H1 (cell line): Measurements from ENCODE around the gene HSDL2. TPM values are rescaled to one million over a fixed set of nuclear protein-coding genes. Genes with fewer than 3 reads are reported as not detected.
A peak's percentile ranks its signal among the peaks of the same experiment; 100 is the strongest.

Source experiments
- BRCA1 ChIP-seq: IDR thresholded peaks from 2 replicates; pipeline ENCODE4 v1.6.1; 2012; ENCODE audit warnings: low read depth, low read length, improper control_type of control experiment
- CHD2 ChIP-seq: IDR thresholded peaks from 2 replicates; pipeline ENCODE4 v1.6.1; 2012; ENCODE audit warnings: low read length, improper control_type of control experiment
- CREB1 ChIP-seq: IDR thresholded peaks from 2 replicates; pipeline ENCODE4 v1.6.1; 2012; ENCODE audit warnings: inconsistent platforms
- CTBP2 ChIP-seq: IDR thresholded peaks from 2 replicates; pipeline ENCODE4 v1.7.0; 2011; ENCODE audit warnings: borderline replicate concordance, mild to moderate bottlenecking, moderate library complexity, mixed read lengths, low read length; ENCODE audit not compliant: insufficient read depth, insufficient read length
- FOSL1 ChIP-seq: IDR thresholded peaks from 2 replicates; pipeline ENCODE4 v1.6.1; 2011; ENCODE audit warnings: mild to moderate bottlenecking, low read depth, low read length, moderate library complexity; ENCODE audit not compliant: insufficient read depth
- HDAC6 ChIP-seq: IDR thresholded peaks from one replicate; pipeline ENCODE4 v1.7.1; 2012; ENCODE audit warnings: low read depth, mild to moderate bottlenecking, inconsistent platforms, low read length, moderate library complexity
- JUN ChIP-seq: IDR thresholded peaks from 2 replicates; pipeline ENCODE4 v1.6.1; 2011; ENCODE audit warnings: low read depth, mild to moderate bottlenecking, improper control_type of control experiment, low read length
- KDM4A ChIP-seq: IDR thresholded peaks from one replicate; pipeline ENCODE4 v1.7.1; 2012; ENCODE audit warnings: low read depth, mild to moderate bottlenecking, moderate library complexity, low read length, inconsistent platforms; ENCODE audit not compliant: severe bottlenecking
- PHF8 ChIP-seq: fragments of 200-600 bp; sonication (generic); conservative IDR thresholded peaks from 2 replicates; pipeline ENCODE4 v1.7.1; 2012; ENCODE audit warnings: low read depth, mild to moderate bottlenecking, inconsistent platforms, low read length, moderate library complexity
- POLR2AphosphoS5 ChIP-seq: IDR thresholded peaks from 2 replicates; pipeline ENCODE4 v1.6.1; 2011; ENCODE audit warnings: low read depth, low read length
- RBBP5 ChIP-seq: IDR thresholded peaks from 2 replicates; pipeline ENCODE4 v1.7.1; 2012; ENCODE audit warnings: low read depth, mild to moderate bottlenecking, inconsistent platforms, low read length, moderate library complexity, borderline replicate concordance
- RNF2 ChIP-seq: fragments of 200-900, 300-1000 bp; sonication (generic); IDR thresholded peaks from 2 replicates; pipeline ENCODE4 v1.7.1; 2016; ENCODE audit warnings: borderline replicate concordance, low read depth, mild to moderate bottlenecking, antibody characterized with exemption, low read length; ENCODE audit not compliant: poor library complexity, severe bottlenecking; ENCODE audit errors: missing control alignments
- RXRA ChIP-seq: IDR thresholded peaks from 2 replicates; pipeline ENCODE4 v1.6.1; 2011; ENCODE audit warnings: low read depth, mild to moderate bottlenecking, low read length, moderate library complexity; ENCODE audit not compliant: insufficient read depth
- SIRT6 ChIP-seq: IDR thresholded peaks from one replicate; pipeline ENCODE4 v1.7.1; 2012; ENCODE audit warnings: low read length, inconsistent platforms
- TAF1 ChIP-seq: IDR thresholded peaks from 2 replicates; pipeline ENCODE4 v1.6.1; 2011; ENCODE audit warnings: mild to moderate bottlenecking, low read depth, low read length
- ZNF274 ChIP-seq: IDR thresholded peaks from 2 replicates; pipeline ENCODE4 v1.7.0; 2012; ENCODE audit warnings: low read length, borderline replicate concordance; ENCODE audit errors: extremely low read depth
- polyA plus RNA-seq, 7 experiments: library from polyadenylated mRNA; depleted of rRNA in 3 of 7; stranded (reverse) in 5 of 7; unstranded in 2 of 7; fragments of >200 nt in 5 of 7; fragments of 200-250 nt in 2 of 7; gene quantifications; 1 replicate in 5 of 7; 2 replicates in 1 of 7; 4 replicates in 1 of 7; pipeline versions ENCODE4 v1.2.1 to v1.2.3, GENCODE V29; 2011 to 2013; ENCODE audit warnings: missing spikeins in 2 of 7, mixed read lengths in 2 of 7
- total RNA-seq: library from RNA; stranded (reverse); fragmentation: NEBNext Ultra II Directional; extraction: Animal tissue kit (Norgen Biotek cat#: 25700); gene quantifications from 2 replicates; pipeline ENCODE4 v1.2.1, GENCODE V29; 2021
- TF ChIP-seq, protein P1 (sequence below): IDR thresholded peaks from 2 replicates; pipeline ENCODE4 v1.6.1; 2011; ENCODE audit warnings: low read depth, mild to moderate bottlenecking, low read length; ENCODE audit not compliant: insufficient read depth
- TF ChIP-seq, protein P2 (sequence below): IDR thresholded peaks from 2 replicates; pipeline ENCODE4 v1.6.1; 2012; ENCODE audit warnings: inconsistent platforms
- TF ChIP-seq, protein P3 (sequence below), 3 experiments: IDR thresholded peaks; 1 replicate in 2 of 3; 2 replicates in 1 of 3; pipeline versions ENCODE4 v1.5.1 to v1.6.1; 2011; ENCODE audit warnings: low read length in 3 of 3, mild to moderate bottlenecking in 3 of 3, inconsistent platforms in 2 of 3, low read depth in 1 of 3, moderate library complexity in 1 of 3; ENCODE audit not compliant: insufficient read depth in 1 of 3; ENCODE audit errors: control extremely low read depth in 1 of 3

Gene HSDL2
- total and polyA plus RNA-seq, 2 of the 8 experiments (the other 6 are each of a cell fraction or from before 2014, with no cell fraction given) = 6.6 to 15.4 TPM

DNA sequence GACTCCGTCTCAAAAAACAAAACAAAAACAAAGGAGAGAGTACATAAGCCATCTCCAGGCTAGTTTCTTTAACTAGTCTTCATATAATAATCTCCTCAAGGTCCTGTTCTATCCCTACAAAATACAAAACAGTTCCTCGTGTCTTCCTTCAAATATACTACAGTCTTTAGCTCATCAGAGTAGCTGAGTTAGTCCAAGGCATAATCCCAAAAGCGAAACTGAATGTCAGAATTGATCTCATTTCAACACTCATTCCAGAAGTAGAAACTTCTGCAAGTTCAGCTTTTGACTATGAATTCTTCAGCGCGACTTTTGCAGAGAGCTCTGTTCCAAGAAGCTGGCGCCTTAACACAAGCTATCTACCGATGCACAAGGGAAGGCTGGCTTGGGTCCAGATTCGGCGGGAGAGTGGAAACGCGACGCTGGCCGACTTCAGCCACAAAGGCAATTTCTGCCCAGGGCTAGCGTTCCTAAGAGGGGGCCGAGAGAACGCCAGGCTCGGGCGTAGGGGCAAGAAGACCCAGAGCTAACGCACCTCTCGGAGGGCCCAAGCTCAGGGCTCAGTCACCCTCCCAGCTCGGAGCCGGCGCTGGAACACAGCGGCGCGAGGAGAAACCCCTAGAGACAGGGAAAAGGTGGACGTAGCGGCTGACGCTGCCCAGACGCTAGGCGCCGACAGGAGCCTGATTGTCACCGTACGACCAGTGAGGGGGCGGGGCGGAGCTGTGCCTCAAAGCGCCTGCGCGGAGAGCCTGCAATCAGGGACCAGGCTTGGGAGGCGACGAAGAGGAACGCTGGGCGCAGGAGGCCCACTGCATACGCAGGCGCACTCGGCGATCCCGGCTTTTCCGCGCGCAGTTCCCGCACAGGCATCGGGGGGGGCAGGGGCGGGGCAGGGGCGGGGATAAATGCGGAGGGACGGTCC is 469 bp upstream of the HSDL2 start (continued):
- TF ChIP-seq JUN (no peak), CTBP2 (no peak), POLR2AphosphoS5 (peak; percentile 87), PHF8 (peak; percentile 70), ZNF274 (no peak), FOSL1 (no peak), CREB1 (peak; percentile 75), HDAC6 (no peak), RXRA (no peak), RNF2 (no peak), TAF1 (peak; percentile 89), KDM4A (peak; percentile 57), BRCA1 (no peak), SIRT6 (no peak), RBBP5 (peak; percentile 63), CHD2 (0 out of 2 replicates have a peak, but pooled peaks have one; percentile 10)
- TF ChIP-seq, protein P1, sequence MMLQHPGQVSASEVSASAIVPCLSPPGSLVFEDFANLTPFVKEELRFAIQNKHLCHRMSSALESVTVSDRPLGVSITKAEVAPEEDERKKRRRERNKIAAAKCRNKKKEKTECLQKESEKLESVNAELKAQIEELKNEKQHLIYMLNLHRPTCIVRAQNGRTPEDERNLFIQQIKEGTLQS = no peak
- TF ChIP-seq, protein P2, sequence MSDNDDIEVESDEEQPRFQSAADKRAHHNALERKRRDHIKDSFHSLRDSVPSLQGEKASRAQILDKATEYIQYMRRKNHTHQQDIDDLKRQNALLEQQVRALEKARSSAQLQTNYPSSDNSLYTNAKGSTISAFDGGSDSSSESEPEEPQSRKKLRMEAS = peak; percentile 32; the same call in 1 of the 2 replicates
- TF ChIP-seq, protein P3, sequence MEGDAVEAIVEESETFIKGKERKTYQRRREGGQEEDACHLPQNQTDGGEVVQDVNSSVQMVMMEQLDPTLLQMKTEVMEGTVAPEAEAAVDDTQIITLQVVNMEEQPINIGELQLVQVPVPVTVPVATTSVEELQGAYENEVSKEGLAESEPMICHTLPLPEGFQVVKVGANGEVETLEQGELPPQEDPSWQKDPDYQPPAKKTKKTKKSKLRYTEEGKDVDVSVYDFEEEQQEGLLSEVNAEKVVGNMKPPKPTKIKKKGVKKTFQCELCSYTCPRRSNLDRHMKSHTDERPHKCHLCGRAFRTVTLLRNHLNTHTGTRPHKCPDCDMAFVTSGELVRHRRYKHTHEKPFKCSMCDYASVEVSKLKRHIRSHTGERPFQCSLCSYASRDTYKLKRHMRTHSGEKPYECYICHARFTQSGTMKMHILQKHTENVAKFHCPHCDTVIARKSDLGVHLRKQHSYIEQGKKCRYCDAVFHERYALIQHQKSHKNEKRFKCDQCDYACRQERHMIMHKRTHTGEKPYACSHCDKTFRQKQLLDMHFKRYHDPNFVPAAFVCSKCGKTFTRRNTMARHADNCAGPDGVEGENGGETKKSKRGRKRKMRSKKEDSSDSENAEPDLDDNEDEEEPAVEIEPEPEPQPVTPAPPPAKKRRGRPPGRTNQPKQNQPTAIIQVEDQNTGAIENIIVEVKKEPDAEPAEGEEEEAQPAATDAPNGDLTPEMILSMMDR (IDR thresholded peaks at IDR 0.05; ENCODE audit: control extremely low read depth in 1 of 3, insufficient read depth in 1 of 3, low read depth in 1 of 3, low read length in 3 of 3) = peak in 1 of 3 experiments; percentile 1; a peak in 1 of 4 replicates
